IgD-negative memory B cell (primary cell): Measurements from ENCODE around the gene FAM193B. TPM values are rescaled to one million over a fixed set of nuclear protein-coding genes. Genes with fewer than 3 reads are reported as not detected.

ENCODE experiments used
- H3K27ac Mint-ChIP-seq, 3 donors: one replicate each; pipeline ENCODE4 v1.8.0; 2020 to 2022; ENCODE audit warnings: mild to moderate bottlenecking in 3 of 3, mixed read lengths in 3 of 3, moderate library complexity in 1 of 3
- H3K27me3 Mint-ChIP-seq: one replicate; pipeline ENCODE4 v1.8.0; 2021; ENCODE audit warnings: mixed read lengths
- H3K36me3 Mint-ChIP-seq: one replicate; pipeline ENCODE4 v1.8.0; 2020; ENCODE audit warnings: mild to moderate bottlenecking, mixed read lengths
- H3K4me1 Mint-ChIP-seq, 3 donors: one replicate each; pipeline ENCODE4 v1.8.0; 2020 to 2022; ENCODE audit warnings: mixed read lengths in 3 of 3, mild to moderate bottlenecking in 1 of 3
- H3K4me3 Mint-ChIP-seq, 4 donors: one replicate each; pipeline ENCODE4 v1.8.0; 2020 to 2022; ENCODE audit warnings: mild to moderate bottlenecking in 4 of 4, mixed read lengths in 4 of 4, moderate library complexity in 3 of 4
- H3K9me3 Mint-ChIP-seq, 3 donors: one replicate each; pipeline ENCODE4 v1.8.0; 2020 to 2021; ENCODE audit warnings: mixed read lengths in 3 of 3, mild to moderate bottlenecking in 1 of 3
- polyA plus RNA-seq: library from polyadenylated mRNA; unstranded; fragments of 300-500 nt; fragmentation: Illumina TruSeq; gene quantifications from one replicate; pipeline ENCODE4 v1.2.3, GENCODE V29; 2021

The FAM193B gene
- polyA plus RNA-seq, 1 donor from 2014 or later: 4.5 TPM

DNA sequence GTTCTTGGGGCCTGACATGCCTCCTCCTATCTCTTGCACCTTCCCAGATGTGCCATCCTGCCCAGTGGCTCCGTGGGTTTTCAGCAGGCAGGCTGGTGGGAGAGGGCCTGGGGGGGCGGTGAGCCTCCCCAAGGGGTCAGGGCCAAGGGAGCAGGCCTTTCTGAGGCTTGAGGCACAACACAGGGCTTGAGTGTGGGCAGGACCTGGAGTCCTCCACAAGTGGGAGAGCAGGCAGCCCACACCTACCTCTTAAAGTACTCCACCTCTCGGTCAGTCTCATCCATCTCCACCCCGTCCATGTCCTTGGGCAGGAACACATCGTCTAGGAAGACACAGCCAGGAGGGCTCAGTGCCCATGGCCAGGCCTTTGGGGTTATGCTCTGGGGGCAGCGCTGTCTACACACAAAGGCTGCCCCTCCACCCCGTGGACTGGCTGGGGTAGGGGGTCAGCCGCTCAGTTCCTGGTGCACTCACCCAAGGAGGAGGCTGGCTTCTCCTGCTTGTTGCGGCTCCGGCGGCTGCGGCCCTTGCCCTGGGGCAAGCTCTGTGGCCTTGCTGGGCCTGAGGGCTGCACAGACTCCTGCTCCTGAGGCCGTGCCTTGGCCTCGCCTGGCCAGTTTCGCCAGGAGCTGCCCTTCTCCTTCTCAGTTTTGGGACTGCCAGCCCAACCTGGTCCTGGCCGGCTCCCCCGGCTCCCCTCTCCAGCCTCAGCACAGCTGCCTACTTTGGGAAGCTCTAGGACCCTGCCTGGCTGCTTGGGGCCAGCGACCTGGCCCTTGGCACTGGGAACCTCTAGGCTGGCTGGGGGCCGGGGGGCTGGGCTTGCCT, 30.4 kb downstream of the FAM193B start:
- no peaks in the 10 kb centered on the region for H3K36me3 Mint-ChIP-seq
- no peaks in the 10 kb centered on the region for H3K27me3 Mint-ChIP-seq
- H3K27ac Mint-ChIP-seq: no peak overlapping the region
- H3K4me3 Mint-ChIP-seq: peak overlapping the region in 1 of 4 donors; percentile 49
- H3K4me1 Mint-ChIP-seq: peaks cover 0 to 12% (median 10%) of the 10 kb centered on the region in 3 donors
- no peaks in the 10 kb centered on the region for H3K9me3 Mint-ChIP-seq

DNA sequence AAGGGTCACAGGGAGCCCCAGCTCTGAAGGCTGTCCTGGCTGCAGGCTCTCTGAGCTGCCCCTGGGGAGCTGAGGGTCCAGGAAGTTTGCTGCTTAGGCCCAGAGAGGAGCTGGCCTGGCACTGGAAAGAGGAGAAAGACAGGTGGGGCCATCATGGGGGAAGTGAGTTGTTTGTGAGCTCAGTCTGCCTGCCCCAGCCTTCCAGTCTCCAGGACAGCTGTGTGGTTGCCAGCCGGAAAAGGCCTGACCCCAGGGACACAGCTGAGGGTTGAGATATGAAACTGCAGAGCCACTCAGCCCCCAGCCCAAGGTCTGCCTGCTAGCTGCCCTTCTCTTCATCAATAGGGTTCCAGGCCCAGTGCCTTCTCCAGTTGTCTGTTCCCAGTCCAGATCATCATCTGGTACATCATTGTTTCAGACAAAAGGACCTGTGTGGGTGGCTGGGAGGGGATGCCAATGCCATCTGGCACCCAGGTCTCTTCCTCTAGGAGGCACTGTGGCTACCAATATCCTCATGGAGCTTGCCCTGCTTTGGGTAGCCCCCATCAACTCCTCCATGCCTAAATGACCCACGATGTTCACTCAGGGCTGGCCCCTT, 33.3 kb downstream of the FAM193B start:
- Mint-ChIP-seq H3K4me3 (peak overlapping the region in 2 of 4 donors; percentile 12 to 56), H3K27ac (peak overlapping the region in 1 of 3 donors; percentile 13), H3K36me3 (peaks cover 2% of the 10 kb centered on the region)

DNA sequence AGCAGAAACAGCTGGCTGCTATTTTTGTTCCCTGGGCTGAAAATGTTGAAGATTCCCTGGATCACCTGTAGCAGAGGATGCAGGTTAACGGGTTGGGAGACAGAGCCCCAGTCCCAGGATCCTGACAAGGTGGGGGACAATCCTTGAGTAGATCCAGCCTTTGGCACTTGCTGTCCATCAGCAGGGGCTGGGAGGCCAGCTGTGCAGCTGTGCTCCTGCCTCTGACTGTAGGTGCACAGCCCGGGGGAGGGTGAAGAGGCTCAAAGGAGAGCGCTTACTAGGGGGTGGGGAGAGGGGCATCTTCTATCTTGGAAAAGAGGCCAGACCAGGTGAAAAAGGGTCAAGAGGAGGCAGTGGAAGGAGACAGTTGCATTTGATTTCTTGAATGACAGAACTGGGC, 34.1 kb downstream of the FAM193B start:
- peak overlapping the region in 2 of 3 donors; percentile 13 to 77 for H3K27ac Mint-ChIP-seq
- peaks cover 2% of the 10 kb centered on the region for H3K36me3 Mint-ChIP-seq
- no peaks in the 10 kb centered on the region for H3K9me3 Mint-ChIP-seq
- H3K27me3 Mint-ChIP-seq: no peaks in the 10 kb centered on the region
- H3K4me1 Mint-ChIP-seq: peaks cover 4 to 28% (median 27%) of the 10 kb centered on the region in 3 donors
- peak overlapping the region in 1 of 4 donors; percentile 56 for H3K4me3 Mint-ChIP-seq

More for the DNA sequence above, 33.3 kb downstream of the FAM193B start:
- peaks cover 4 to 21% (median 20%) of the 10 kb centered on the region in 3 donors for H3K4me1 Mint-ChIP-seq
- no peaks in the 10 kb centered on the region for H3K27me3 Mint-ChIP-seq
- no peaks in the 10 kb centered on the region for H3K9me3 Mint-ChIP-seq

DNA sequence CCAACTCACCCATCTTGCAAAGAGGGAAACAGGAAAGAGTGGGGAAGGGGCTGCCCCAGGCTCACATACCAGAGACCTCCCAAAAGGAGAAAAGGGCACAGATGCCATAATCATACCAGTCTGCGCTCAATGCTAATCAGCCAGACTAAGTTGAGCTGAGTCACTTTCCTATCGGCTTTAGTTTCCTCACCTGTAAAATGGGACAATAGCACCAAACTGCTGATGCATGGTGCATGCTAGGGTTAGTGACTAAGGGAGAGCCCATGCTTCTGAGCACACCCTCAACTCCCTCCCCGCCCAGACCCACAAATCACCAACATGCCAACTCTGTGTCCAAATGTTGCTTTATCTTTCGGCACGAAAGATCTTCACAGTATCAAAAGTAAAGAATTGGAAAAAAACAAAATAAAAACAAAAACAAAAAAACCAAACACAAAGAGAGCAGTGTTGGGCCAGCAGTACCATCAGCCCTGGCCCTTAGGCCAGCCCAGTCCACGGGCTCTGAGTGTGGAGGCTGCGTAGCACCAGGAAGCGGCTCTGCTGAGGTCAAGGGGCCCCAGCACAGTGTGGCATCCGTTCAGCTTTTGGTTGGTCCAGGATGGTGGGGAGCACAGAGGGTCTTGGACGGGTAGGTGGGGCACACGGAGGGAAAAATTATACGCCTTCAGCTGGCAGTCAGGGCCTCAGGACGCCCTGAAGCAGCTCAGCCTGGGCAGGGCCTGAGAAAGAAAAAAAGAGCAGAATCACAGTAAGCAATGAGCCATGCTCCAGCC, 34.7 kb downstream of the FAM193B start:
- Mint-ChIP-seq H3K4me3 (peak overlapping the region in 1 of 4 donors; percentile 56), H3K36me3 (peaks cover 2% of the 10 kb centered on the region), H3K27ac (peak overlapping the region in 2 of 3 donors; percentile 39 to 62)

DNA sequence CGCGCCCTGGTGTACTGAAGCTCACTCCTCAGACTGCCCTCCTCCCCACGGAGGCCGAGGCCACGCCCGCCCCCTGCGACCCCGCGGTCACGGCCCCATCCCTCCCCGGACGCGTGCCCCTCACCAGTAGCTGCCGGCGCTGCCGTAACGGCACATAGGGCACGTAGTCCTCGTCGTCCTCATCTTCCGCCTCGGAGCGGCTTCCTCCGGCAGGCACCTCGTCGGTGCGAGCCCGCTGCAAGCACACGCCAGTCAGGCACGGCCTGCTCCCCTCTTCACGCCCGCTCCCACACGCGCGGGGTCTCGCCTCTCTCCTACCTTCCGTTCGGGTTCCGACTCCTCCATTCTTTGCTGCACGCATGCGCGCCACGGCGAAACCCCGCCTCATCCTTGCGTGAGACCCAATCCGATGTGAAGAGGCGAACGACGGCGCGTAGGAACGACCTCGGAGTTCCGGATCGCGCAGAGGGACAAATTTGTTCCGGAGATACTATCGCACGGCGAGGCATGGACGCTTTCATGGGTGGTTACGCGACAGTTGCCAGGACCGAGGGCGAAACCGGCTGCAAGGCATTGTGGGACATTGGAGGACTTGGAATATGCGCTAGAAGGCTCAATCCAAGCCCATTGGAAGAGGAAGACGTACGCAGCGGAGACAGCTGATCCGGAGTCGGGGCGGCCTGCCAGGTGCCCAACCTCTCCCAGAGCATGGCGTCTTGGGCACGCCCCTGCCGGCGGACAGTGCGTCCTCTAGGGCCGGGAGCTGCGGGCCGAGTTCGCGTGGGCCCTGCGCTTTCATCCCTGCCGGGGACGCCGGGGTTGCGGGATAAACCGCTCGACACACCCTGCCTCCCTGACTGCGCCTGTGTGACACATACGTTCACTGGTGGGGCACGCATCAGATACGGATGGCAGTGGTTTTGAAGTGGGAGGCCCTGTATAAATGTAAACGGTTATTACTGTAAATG, 37.5 kb downstream of the FAM193B start, which contains the start of gene DDX41:
Gene DDX41, minus strand, starts transcription at position 361 of the 968 bp plus-strand sequence. Its CDS starts 16 bp downstream, at position 345.
- Mint-ChIP-seq H3K4me1 (peaks cover 4 to 30% (median 29%) of the 10 kb centered on the region in 3 donors), H3K27ac (peak within 1 kb of the TSS; percentile 54 to 95 (median 63)), H3K36me3 (peaks cover 2% of the 10 kb centered on the region), H3K4me3 (peak within 1 kb of the TSS; percentile 81 to 100 (median 98)), H3K9me3 (no peaks in the 10 kb centered on the region), H3K27me3 (no peaks in the 10 kb centered on the region)

More for the DNA sequence above, 34.7 kb downstream of the FAM193B start:
- Mint-ChIP-seq H3K27me3 (no peaks in the 10 kb centered on the region), H3K4me1 (peaks cover 4 to 30% (median 29%) of the 10 kb centered on the region in 3 donors), H3K9me3 (no peaks in the 10 kb centered on the region)

DNA sequence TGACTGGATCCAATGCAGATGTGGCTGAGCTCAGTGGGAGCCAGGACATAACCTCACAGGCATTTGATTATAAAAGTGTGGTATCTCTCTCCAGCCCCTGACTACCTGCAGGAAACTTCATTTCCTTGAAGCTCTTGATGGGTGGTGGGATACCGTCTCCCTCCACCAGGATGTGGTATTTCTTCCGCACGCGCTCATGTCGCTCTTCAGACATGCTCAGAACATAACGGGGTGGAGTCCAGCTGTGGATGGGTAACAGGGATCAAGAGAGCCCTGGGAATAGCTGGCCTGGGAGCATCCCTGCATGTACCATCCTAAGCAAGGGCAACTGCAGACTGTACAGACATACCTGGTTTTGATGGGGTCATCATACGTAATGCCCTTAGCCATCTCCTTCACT, 38.8 kb downstream of the FAM193B start:
- Mint-ChIP-seq H3K36me3 (peaks cover 2% of the 10 kb centered on the region), H3K27ac (peak overlapping the region in 1 of 3 donors; percentile 54), H3K27me3 (no peaks in the 10 kb centered on the region), H3K4me3 (peak overlapping the region; percentile 81 to 100 (median 98)), H3K9me3 (no peaks in the 10 kb centered on the region), H3K4me1 (peaks cover 9 to 36% (median 34%) of the 10 kb centered on the region in 3 donors)

DNA sequence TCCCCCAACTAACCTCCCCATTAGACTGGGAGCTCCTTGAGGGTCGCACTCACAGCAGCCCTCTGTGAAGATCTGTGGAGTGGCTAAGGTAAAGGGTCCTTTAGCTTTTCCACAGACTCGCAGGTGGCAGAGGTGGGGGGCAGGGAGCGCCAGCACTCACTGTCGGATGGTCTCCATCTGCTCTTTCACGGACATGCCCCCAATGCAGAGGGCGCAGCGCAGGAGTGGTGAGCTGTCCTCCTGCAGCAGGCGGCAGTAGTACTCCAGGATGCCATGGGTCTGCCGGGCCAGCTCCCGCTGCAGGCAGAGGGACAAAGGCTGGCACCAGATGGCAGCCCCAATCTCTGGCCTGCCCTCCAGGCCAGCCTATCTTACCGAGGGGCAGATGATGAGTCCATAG, 39.8 kb downstream of the FAM193B start:
- Mint-ChIP-seq H3K4me1 (peaks cover 16 to 38% (median 32%) of the 10 kb centered on the region in 3 donors), H3K4me3 (peak overlapping the region in 1 of 4 donors; percentile 21)

DNA sequence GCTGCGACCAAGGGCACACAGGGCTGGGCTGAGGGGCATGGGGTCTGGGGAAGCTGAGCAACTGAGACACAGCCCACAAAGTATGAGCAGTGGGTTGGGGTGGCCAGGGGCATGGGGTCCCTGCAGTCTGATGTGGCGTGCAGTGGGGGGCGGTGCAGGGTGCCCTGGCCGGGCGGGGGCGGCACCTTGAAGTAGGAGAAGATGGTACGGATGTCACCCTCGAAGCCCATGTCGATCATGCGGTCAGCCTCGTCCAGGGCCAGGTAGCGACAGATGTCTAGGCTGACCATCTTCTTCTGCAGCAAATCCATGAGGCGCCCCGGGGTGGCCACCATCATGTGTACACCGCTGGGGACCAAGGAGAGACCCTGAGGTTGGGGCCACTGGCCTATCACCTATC, 40.9 kb downstream of the FAM193B start:
- no peaks in the 10 kb centered on the region for H3K9me3 Mint-ChIP-seq
- peaks cover 2% of the 10 kb centered on the region for H3K36me3 Mint-ChIP-seq
- peak overlapping the region in 1 of 3 donors; percentile 15 for H3K27ac Mint-ChIP-seq
- no peaks in the 10 kb centered on the region for H3K27me3 Mint-ChIP-seq
- peak overlapping the region in 2 of 4 donors; percentile 16 to 39 for H3K4me3 Mint-ChIP-seq
- peaks cover 21 to 39% (median 31%) of the 10 kb centered on the region in 3 donors for H3K4me1 Mint-ChIP-seq

More for the DNA sequence above, 39.8 kb downstream of the FAM193B start:
- Mint-ChIP-seq H3K27ac (peak overlapping the region in 1 of 3 donors; percentile 15), H3K9me3 (no peaks in the 10 kb centered on the region), H3K27me3 (no peaks in the 10 kb centered on the region), H3K36me3 (peaks cover 2% of the 10 kb centered on the region)

DNA sequence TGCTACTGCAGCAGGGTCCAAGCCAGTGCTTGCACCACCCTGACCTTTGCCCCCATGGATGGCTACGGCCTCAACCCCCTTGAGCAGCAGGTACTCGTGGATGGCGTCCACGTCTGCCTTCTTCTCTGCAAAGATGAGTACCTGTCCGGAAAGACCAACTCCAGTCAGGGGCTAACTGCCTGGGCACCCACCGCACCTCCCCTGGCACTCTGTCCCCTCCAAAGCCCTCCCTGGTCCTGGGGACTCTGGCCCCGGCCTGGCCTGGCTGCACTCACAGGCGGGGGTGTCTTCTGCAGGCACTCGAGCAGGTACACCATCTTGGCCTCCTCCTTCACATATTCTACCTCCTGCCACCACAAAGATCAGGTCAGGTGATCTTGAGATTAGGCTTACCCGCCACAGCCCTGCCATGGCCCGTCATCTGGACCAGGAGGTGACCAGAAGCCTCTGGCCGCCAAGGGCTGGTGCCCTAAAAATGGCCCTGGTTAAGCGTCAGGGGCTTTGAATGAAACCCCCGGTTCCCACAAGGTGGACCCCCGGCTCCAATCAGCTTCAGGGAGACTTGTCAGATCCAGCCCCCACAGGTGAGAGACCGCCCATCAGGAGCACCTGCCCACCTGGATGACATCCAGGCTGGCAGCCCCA, 41.5 kb downstream of the FAM193B start:
- no peaks in the 10 kb centered on the region for H3K27me3 Mint-ChIP-seq
- H3K36me3 Mint-ChIP-seq: peaks cover 3% of the 10 kb centered on the region
- H3K9me3 Mint-ChIP-seq: no peaks in the 10 kb centered on the region
- H3K27ac Mint-ChIP-seq: peak overlapping the region in 1 of 3 donors; percentile 50
- H3K4me3 Mint-ChIP-seq: peak overlapping the region in 1 of 4 donors; percentile 37
- H3K4me1 Mint-ChIP-seq: peaks cover 23 to 40% (median 32%) of the 10 kb centered on the region in 3 donors

DNA sequence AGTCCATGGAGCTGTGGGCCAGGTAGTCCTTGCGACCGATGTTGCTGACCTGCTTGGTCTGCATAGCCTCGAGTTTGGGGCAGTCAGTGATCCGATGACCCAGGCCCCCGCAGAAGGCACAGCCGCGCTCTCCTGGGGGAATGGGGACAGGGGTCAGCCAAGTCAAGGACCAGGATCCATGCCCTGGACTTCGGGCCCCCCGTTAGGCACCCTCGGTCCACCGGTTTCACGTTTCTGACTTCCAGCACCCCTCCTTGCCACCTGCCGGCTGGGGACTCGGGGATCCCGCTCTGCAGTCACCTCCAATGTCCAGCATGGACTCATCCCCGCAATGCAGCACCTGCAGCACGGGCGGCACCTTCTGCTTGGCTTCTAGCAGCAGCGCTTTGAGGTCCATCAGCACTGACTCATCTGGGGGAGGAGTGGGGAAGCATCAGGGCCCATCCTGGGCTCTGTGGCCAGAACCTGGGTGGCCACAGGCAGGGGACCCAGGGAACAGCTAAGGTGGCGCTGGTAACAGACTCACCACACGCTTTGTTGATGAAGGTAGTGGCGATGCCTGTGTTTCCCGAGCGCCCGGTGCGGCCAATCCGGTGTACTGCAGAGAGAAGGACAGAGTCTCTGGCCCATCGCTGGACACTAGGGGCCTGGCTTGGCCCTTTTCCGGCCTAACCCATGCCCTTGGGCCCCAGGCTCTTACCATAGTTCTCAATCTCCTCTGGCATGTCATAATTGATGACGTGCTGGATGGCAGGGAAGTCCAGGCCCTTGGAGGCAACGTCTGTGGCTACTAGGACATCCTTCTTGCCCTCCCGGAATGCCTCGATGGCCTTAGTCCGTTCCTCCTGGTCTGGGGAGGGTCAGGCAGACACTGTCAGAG, 42.3 kb downstream of the FAM193B start:
- Mint-ChIP-seq H3K27ac (peak overlapping the region; percentile 92 to 99 (median 98)), H3K27me3 (no peaks in the 10 kb centered on the region), H3K4me3 (peak overlapping the region in 2 of 4 donors; percentile 37 to 92), H3K4me1 (peaks cover 31 to 46% (median 38%) of the 10 kb centered on the region in 3 donors), H3K9me3 (no peaks in the 10 kb centered on the region), H3K36me3 (peaks cover 6% of the 10 kb centered on the region)

DNA sequence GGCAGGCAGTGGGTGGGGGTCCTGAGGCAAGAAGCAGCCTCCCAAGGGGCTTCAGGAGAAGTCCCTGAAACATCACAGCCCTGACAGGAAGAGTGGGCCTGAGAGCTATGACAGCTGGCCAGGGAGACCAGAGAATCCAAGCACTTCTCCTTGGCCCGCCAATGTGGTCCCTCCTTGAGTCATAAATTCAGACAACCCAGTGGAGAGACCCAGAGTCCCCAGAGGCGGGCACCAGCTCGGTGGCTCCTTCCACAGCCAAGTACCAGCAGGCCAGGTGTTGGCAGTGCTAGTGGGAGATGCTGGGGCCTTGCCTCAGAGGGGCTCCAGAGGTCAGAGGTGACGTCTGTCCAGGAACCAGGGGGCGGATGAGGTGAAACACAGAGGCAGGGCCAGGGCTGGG, 43.2 kb downstream of the FAM193B start:
- Mint-ChIP-seq H3K36me3 (peaks cover 4% of the 10 kb centered on the region), H3K4me3 (peak overlapping the region in 3 of 4 donors; percentile 92 to 100 (median 94)), H3K4me1 (peaks cover 30 to 42% (median 35%) of the 10 kb centered on the region in 3 donors), H3K9me3 (no peaks in the 10 kb centered on the region), H3K27me3 (no peaks in the 10 kb centered on the region), H3K27ac (peak overlapping the region; percentile 92 to 99 (median 98))

DNA sequence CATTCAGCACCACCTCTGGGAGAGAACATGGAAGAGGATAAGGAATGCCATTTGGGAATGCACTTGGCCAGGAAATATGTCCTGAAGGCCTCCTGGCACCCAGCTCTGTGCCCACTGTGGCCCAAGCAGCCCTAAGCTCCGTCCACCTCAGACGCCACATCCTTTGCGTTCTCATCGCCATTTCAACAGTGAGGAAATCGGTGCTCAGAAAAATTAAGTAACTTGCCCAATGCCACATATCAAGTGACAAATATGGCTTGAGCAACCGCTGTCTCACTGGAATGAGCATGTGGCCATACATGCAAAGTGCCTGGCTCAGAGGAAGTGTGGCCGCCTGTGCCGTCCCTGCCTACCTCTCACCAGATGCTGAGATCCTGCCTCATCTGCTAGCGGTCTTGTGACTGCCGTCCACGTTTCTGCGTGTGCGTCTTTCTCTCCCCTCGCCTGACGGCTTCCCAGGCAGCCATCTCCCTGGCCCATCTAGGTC, 43.8 kb downstream of the FAM193B start:
- H3K36me3 Mint-ChIP-seq: peaks cover 4% of the 10 kb centered on the region
- H3K4me3 Mint-ChIP-seq: peak overlapping the region; percentile 92 to 100 (median 96)
- H3K27ac Mint-ChIP-seq: peak overlapping the region; percentile 92 to 99 (median 98)
- no peaks in the 10 kb centered on the region for H3K27me3 Mint-ChIP-seq
- peaks cover 30 to 38% (median 30%) of the 10 kb centered on the region in 3 donors for H3K4me1 Mint-ChIP-seq
- H3K9me3 Mint-ChIP-seq: no peaks in the 10 kb centered on the region
